Stomach smooth muscle (tissue), 2 donors: Measurements from ENCODE around the gene CCDC82.

Experiments
- H3K27ac ChIP-seq: one replicate; pipeline ENCODE4 v1.7.0; 2013; ENCODE audit warnings: mild to moderate bottlenecking, low read length, inconsistent platforms
- H3K27me3 ChIP-seq, 2 donors: one replicate each; pipeline ENCODE4 v1.7.0; 2013; ENCODE audit warnings: low read length in 2 of 2; ENCODE audit not compliant: insufficient read depth in 2 of 2, control insufficient read depth in 1 of 2
- H3K36me3 ChIP-seq, 2 donors: one replicate each; pipeline ENCODE4 v1.7.0; 2013; ENCODE audit warnings: low read length in 2 of 2; ENCODE audit not compliant: control insufficient read depth in 2 of 2, insufficient read depth in 2 of 2
- H3K4me1 ChIP-seq: one replicate; pipeline ENCODE4 v1.7.0; 2013; ENCODE audit warnings: low read length; ENCODE audit not compliant: control insufficient read depth, insufficient read depth
- H3K4me3 ChIP-seq, 2 donors: one replicate each; pipeline ENCODE4 v1.7.0; 2013; ENCODE audit warnings: low read length in 2 of 2
- H3K9ac ChIP-seq, 2 donors: one replicate each; pipeline ENCODE4 v1.7.0; 2013; ENCODE audit warnings: low read length in 2 of 2, mild to moderate bottlenecking in 1 of 2
- H3K9me3 ChIP-seq, 2 donors: one replicate each; pipeline ENCODE4 v1.7.0; 2013; ENCODE audit warnings: low read length in 2 of 2; ENCODE audit not compliant: control insufficient read depth in 2 of 2
- donor health status: healthy.
- donor health status: Pancreatic carcinoma.

The CCDC82 gene

GRCh38 chr11:96328395-96329010 lies 61.2 kb downstream of the CCDC82 start:
- Histone ChIP-seq H3K9ac (no peak overlapping the region), H3K27ac (no peak overlapping the region), H3K36me3 (no peaks in the 10 kb centered on the region), H3K4me3 (no peak overlapping the region), H3K9me3 (no peaks in the 10 kb centered on the region), H3K4me1 (peaks cover 4% of the 10 kb centered on the region), H3K27me3 (no peaks in the 10 kb centered on the region)

- H3K27ac ChIP-seq: no peak overlapping the region
These were observed 62.8 kb downstream of the CCDC82 start for GRCh38 chr11:96326959-96327358.

GRCh38 chr11:96324912-96325311 lies 64.8 kb downstream of the CCDC82 start:
- Histone ChIP-seq H3K27ac (no peak overlapping the region), H3K36me3 (no peaks in the 10 kb centered on the region), H3K9ac (no peak overlapping the region), H3K4me1 (peaks cover 4% of the 10 kb centered on the region), H3K27me3 (no peaks in the 10 kb centered on the region), H3K9me3 (no peaks in the 10 kb centered on the region), H3K4me3 (no peak overlapping the region)

More at GRCh38 chr11:96326959-96327358, 62.8 kb downstream of the CCDC82 start:
- no peak overlapping the region for H3K9ac ChIP-seq
- H3K36me3 ChIP-seq: no peaks in the 10 kb centered on the region
- no peak overlapping the region for H3K4me3 ChIP-seq
- no peaks in the 10 kb centered on the region for H3K27me3 ChIP-seq
- no peaks in the 10 kb centered on the region for H3K9me3 ChIP-seq
- H3K4me1 ChIP-seq: peaks cover 4% of the 10 kb centered on the region

- Histone ChIP-seq H3K4me1 (peaks cover 4% of the 10 kb centered on the region), H3K27ac (no peak overlapping the region)
These were observed 66.1 kb downstream of the CCDC82 start for GRCh38 chr11:96323642-96323985.

GRCh38 chr11:96322775-96323641 lies 66.7 kb downstream of the CCDC82 start:
- Histone ChIP-seq H3K27me3 (no peaks in the 10 kb centered on the region), H3K4me1 (peaks cover 4% of the 10 kb centered on the region), H3K27ac (no peak overlapping the region), H3K9me3 (no peaks in the 10 kb centered on the region), H3K36me3 (no peaks in the 10 kb centered on the region), H3K4me3 (no peak overlapping the region), H3K9ac (no peak overlapping the region)

More at GRCh38 chr11:96323642-96323985, 66.1 kb downstream of the CCDC82 start:
- Histone ChIP-seq H3K9me3 (no peaks in the 10 kb centered on the region), H3K9ac (no peak overlapping the region), H3K4me3 (no peak overlapping the region), H3K36me3 (no peaks in the 10 kb centered on the region), H3K27me3 (no peaks in the 10 kb centered on the region)

GRCh38 chr11:96321091-96321490 lies 68.6 kb downstream of the CCDC82 start:
- no peak overlapping the region for H3K27ac ChIP-seq
- peaks cover 4% of the 10 kb centered on the region for H3K4me1 ChIP-seq
- H3K36me3 ChIP-seq: no peaks in the 10 kb centered on the region
- H3K9ac ChIP-seq: no peak overlapping the region
- no peaks in the 10 kb centered on the region for H3K27me3 ChIP-seq
- H3K9me3 ChIP-seq: no peaks in the 10 kb centered on the region
- H3K4me3 ChIP-seq: no peak overlapping the region

- H3K9me3 ChIP-seq: no peaks in the 10 kb centered on the region
- no peak overlapping the region for H3K9ac ChIP-seq
- no peaks in the 10 kb centered on the region for H3K36me3 ChIP-seq
- no peak overlapping the region for H3K27ac ChIP-seq
- H3K4me1 ChIP-seq: peaks cover 4% of the 10 kb centered on the region
- H3K4me3 ChIP-seq: no peak overlapping the region
- no peaks in the 10 kb centered on the region for H3K27me3 ChIP-seq
These were observed 69.6 kb downstream of the CCDC82 start for GRCh38 chr11:96319898-96320656.

GRCh38 chr11:96318850-96319249 lies 70.9 kb downstream of the CCDC82 start:
- no peaks in the 10 kb centered on the region for H3K27me3 ChIP-seq
- no peaks in the 10 kb centered on the region for H3K36me3 ChIP-seq
- H3K9me3 ChIP-seq: no peaks in the 10 kb centered on the region
- H3K9ac ChIP-seq: no peak overlapping the region
- peaks cover 6% of the 10 kb centered on the region for H3K4me1 ChIP-seq
- H3K4me3 ChIP-seq: no peak overlapping the region
- no peak overlapping the region for H3K27ac ChIP-seq

- no peaks in the 10 kb centered on the region for H3K36me3 ChIP-seq
- no peak overlapping the region for H3K4me3 ChIP-seq
- peaks cover 6% of the 10 kb centered on the region for H3K4me1 ChIP-seq
- H3K27ac ChIP-seq: no peak overlapping the region
- no peaks in the 10 kb centered on the region for H3K27me3 ChIP-seq
- no peaks in the 10 kb centered on the region for H3K9me3 ChIP-seq
- no peak overlapping the region for H3K9ac ChIP-seq
These were observed 71.3 kb downstream of the CCDC82 start for GRCh38 chr11:96318399-96318798.

GRCh38 chr11:96317985-96318384 lies 71.7 kb downstream of the CCDC82 start:
- peaks cover 6% of the 10 kb centered on the region for H3K4me1 ChIP-seq
- H3K9ac ChIP-seq: no peak overlapping the region
- H3K36me3 ChIP-seq: no peaks in the 10 kb centered on the region
- no peaks in the 10 kb centered on the region for H3K9me3 ChIP-seq
- H3K27ac ChIP-seq: no peak overlapping the region
- H3K4me3 ChIP-seq: no peak overlapping the region
- H3K27me3 ChIP-seq: no peaks in the 10 kb centered on the region
